Activated naive CD8-positive, alpha-beta T cell treated with anti-CD3 and anti-CD28 coated beads, Interleukin-2, amount 50 U/mL, for 24 hours (primary cell): ENCODE results near the gene E2F2.
A peak's percentile ranks its signal among the peaks of the same experiment; 100 is the strongest.
"Not testable (repeated sequence)": the region's sequence is repeated elsewhere in the genome, so short reads cannot be mapped to it uniquely, and the experiment has no call there.

Experiments used
- ATAC-seq: fragments of 150-1000 bp; cut with Tn5 transposase; one replicate; pipeline ENCODE4 v1.10.0; 2021
- DNase-seq: peaks from one replicate; pipeline ENCODE4 v3.0.0; 2021
- H3K27ac Mint-ChIP-seq: one replicate; pipeline ENCODE4 v1.8.0; 2021; ENCODE audit warnings: mild to moderate bottlenecking, mixed read lengths
- H3K27me3 Mint-ChIP-seq: one replicate; pipeline ENCODE4 v1.8.0; 2021; ENCODE audit warnings: mixed read lengths
- H3K36me3 Mint-ChIP-seq: one replicate; pipeline ENCODE4 v1.8.0; 2021; ENCODE audit warnings: low read depth, mixed read lengths
- H3K4me1 Mint-ChIP-seq: one replicate; pipeline ENCODE4 v1.8.0; 2021; ENCODE audit warnings: mixed read lengths
- H3K4me3 Mint-ChIP-seq: one replicate; pipeline ENCODE4 v1.8.0; 2021; ENCODE audit warnings: mild to moderate bottlenecking, moderate library complexity, mixed read lengths
- H3K9me3 Mint-ChIP-seq: one replicate; pipeline ENCODE4 v1.8.0; 2021; ENCODE audit warnings: mixed read lengths

E2F2 gene

DNA sequence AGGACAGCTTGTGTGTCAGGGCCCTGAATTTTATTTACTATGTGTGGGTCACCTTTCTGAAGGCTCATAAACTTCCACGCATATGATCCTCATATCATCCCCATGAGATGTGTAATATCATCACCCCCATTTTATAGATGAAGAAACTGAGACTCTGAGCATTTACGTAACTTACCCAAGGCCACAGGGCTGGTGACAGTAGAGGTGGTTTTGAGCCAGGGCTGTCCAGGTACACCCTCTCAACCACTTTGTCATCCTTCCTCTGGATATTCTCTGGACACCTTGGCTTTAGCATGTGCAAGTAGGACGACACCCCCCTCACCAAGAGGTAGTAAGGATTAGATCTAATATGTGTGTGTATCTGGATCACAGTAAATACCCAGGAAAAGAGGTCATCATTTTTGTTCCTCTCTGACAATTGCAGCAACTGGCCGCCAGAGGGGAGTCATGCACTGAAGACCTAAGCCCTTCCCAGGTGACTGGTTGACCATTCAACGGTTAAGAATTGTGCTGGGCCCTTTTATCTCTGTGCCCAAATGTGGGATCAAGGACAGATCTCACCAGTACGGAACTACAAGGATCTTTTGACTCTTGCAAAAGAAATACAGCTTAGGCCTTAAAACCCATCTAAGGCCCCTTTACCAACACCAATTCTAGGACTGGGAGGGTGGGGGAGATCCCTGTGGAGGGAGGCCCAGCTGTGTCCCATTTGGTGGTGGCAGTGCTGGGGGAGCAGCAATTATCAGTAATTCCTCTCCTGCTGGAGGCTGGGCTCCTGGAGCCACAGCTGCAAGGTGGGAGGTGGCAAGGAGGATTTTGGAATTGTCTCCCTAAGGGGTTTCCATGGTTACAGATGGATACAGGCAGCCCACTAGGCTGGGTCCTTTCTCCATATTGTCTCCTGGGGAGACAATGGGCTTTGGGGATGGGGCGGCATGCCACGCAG is 13.7 kb upstream of the E2F2 start:
- peak; percentile 79 for DNase-seq
- H3K36me3 Mint-ChIP-seq: no peaks in the 10 kb centered on the region
- H3K4me3 Mint-ChIP-seq: no peak overlapping the region
- H3K27me3 Mint-ChIP-seq: no peaks in the 10 kb centered on the region
- no peak overlapping the region for H3K27ac Mint-ChIP-seq
- H3K4me1 Mint-ChIP-seq: peaks cover 13% of the 10 kb centered on the region
- H3K9me3 Mint-ChIP-seq: no peaks in the 10 kb centered on the region
- peak; percentile 67 for ATAC-seq

DNA sequence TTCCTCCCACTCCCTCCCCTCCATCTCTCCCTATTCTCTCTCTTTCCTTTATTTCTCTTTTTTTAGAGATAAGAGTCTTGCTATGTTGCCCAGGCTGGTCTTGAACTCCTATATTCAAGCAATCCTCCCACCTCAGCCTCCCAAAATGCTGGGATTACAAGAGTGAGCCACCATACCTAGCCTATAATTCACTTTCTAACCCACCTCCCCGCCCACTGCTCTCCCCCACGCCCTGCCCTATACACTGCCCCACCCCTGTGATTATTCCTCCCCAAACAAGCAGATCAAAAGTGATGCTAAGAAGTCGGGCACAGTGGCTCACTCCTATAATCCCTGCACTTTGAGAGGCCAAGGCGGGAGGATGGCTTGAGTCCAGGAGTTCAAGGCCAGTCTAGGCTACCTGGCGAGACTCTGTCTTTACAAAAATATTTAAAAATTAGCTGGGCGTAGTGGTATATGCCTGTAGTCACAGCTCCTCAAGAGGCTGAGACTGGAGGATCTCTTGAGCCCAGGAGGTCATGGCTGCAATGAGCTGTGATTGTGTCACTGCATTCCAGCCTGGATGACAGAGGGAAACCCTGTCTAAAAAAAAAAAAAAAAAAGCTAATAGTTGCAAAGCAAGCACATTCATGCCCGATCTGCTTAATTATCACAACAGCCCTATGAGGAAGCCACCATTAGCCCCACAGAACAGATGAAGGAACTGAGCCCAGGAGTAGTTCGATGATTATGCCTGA is 12.8 kb upstream of the E2F2 start:
- ATAC-seq (no peak), DNase-seq (no peak)
- Mint-ChIP-seq H3K27ac (no peak overlapping the region), H3K27me3 (no peaks in the 10 kb centered on the region), H3K9me3 (no peaks in the 10 kb centered on the region), H3K4me1 (peaks cover 13% of the 10 kb centered on the region), H3K4me3 (no peak overlapping the region), H3K36me3 (no peaks in the 10 kb centered on the region)

DNA sequence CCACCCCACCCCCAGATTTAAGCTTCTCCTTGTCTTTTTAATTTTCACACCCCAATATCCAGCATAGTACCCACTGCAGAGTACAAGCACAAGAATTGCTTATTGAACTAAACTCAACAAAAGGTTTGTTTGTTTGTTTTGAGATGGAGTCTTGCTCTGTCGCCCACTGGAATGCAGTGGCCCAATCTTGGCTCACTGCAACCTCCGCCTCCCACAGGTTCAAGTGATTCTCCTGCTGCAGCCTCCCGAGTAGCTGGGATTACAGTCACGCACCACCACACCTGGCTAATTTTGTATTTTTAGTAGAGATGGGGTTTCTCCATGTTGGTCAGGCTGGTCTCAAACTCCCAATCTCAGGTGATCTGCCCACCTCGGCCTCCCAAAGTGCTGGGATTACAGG is 11.9 kb upstream of the E2F2 start:
- not testable (repeated sequence) for ATAC-seq, H3K27me3 Mint-ChIP-seq, H3K27ac Mint-ChIP-seq, H3K36me3 Mint-ChIP-seq, H3K9me3 Mint-ChIP-seq, DNase-seq, H3K4me3 Mint-ChIP-seq
- H3K4me1 Mint-ChIP-seq: peaks cover 13% of the 10 kb centered on the region

DNA sequence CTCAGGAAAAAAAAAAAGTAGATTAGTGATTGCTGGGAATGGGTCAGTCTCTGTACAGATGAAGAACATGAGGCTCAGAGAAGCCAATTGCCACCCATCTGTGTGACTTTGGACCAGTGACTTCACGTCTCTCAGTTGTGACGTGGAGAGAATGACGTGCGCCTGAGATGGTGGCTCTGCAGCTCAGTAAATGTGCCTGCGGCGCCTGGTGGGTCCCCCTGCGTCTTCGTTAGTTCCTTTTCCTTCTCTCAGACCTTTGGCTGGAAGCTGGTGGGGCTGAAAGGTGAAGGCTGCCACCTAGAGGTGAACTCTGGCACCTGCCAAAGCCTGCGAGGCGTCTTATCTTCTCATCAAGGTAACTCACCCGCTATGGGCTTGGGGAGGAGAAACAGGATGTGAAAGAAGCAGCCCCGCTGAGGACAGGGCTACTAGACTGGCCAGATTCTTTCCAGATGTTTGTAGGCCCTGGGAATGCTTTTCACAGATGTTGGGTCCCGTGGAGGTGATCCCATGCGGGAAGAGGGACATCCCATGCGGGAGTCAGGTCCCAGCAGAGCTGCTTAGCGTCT is 8.7 kb upstream of the E2F2 start:
- peak; percentile 90 for DNase-seq
- peak; percentile 96 for ATAC-seq
- no peaks in the 10 kb centered on the region for H3K36me3 Mint-ChIP-seq
- peaks cover 16% of the 10 kb centered on the region for H3K4me1 Mint-ChIP-seq
- H3K27me3 Mint-ChIP-seq: no peaks in the 10 kb centered on the region
- H3K4me3 Mint-ChIP-seq: peak overlapping the region; percentile 37
- H3K9me3 Mint-ChIP-seq: no peaks in the 10 kb centered on the region
- peak overlapping the region; percentile 72 for H3K27ac Mint-ChIP-seq

DNA sequence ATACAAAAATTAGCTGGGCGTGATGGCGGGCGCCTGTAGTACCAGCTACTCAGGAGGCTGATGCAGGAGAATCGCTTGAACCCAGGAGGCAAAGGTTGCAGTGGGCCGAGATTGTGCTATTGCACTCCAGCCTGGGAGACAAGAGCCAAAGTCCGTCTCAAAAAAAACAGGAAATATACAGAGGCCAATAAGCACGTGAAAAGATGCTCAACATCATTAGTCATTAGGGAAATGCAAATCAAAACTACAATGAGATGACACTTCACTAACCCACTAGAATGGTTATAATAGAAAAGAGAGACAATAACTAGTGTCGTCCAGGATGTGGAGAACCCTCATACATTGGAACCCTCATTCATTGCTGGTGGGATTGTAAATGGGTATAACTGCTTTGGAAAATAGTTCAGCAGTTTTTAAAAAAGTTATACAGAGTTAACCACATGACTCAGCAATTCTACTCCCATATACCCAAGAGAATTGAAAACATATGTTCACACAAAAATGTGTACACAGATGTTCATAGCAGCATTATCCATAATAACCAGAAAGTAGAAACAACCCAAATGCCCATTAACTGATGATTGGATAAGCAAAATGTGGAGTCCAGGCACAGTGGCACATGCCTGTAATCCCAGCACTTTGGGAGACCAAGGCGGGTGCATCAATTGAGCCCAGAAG is 6.4 kb upstream of the E2F2 start:
- no peaks in the 10 kb centered on the region for H3K36me3 Mint-ChIP-seq
- H3K27ac Mint-ChIP-seq: no peak overlapping the region
- no peaks in the 10 kb centered on the region for H3K9me3 Mint-ChIP-seq

DNA sequence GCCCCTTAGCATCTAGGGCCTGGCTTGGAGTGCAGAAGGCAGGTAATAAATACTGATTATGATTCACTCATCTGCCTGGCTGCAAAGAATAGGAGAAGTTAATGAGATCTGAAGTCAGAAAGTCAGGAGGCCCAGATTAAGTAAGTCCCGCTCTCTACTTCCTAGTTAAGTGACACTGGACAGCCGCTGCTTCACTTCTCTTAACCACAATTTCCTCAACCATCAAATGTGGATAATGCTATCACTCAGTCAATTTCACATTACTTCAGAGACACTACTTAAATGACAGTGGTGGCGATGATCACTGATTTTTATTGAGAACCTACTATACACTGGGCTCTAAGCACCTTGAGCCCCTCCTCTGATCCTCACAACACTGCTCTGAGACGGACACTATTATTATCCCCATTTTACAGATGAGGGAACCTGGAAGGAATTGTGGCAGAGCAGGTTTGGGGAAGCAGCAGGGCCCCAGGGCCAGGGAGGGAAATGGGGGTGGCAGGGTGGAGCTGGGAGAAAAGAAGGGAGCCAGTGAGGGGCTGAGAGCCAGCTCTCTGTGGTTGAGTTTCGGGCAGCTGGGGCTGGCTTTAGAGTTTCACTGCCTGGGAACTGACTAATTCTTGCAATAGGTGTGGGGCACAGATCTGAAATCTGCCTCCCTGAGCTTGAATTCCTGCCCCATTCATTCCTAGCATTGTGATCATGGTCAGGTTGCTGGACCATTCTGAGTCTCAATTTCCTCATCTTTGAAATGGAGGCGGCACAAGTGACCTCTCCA is 2.4 kb upstream of the E2F2 start:
- Mint-ChIP-seq H3K27me3 (no peaks in the 10 kb centered on the region), H3K27ac (no peak overlapping the region), H3K4me3 (no peak overlapping the region), H3K36me3 (peaks cover 2% of the 10 kb centered on the region), H3K4me1 (peaks cover 46% of the 10 kb centered on the region), H3K9me3 (no peaks in the 10 kb centered on the region)
- DNase-seq: no peak
- peak; percentile 14 for ATAC-seq

More for the DNA sequence above, 6.4 kb upstream of the E2F2 start:
- ATAC-seq (no peak), DNase-seq (no peak)
- H3K27me3 Mint-ChIP-seq: no peaks in the 10 kb centered on the region
- no peak overlapping the region for H3K4me3 Mint-ChIP-seq
- peaks cover 26% of the 10 kb centered on the region for H3K4me1 Mint-ChIP-seq

DNA sequence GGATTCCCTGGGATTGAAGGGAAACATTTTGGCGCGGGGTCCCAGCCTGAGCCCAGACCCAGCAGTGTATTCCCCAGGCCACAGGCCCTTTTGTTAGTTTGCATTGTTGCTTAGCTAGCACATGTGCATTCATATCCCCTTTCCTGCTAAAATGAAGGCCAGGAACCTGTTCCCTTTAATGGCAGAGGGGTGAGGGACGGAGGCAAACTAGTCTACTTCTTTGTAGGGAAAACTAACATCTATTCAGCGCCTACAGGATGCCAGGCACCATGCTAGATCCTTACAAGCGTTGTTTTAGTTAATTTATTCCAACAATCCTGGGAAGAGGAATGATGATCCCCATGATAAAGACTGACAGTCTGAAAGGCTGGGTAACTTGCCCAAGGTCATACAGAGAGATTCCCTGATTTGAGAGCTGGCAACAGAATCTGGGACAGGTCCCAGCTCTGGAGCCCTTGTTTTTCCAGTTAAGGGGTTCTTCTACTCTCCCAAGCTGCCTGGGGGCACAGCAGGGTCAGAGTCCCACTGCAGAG is 595 bp upstream of the E2F2 start:
- peak overlapping the region; percentile 94 for H3K27ac Mint-ChIP-seq
- no peak for ATAC-seq
- DNase-seq: no peak
- H3K27me3 Mint-ChIP-seq: no peaks in the 10 kb centered on the region
- peaks cover 8% of the 10 kb centered on the region for H3K36me3 Mint-ChIP-seq
- H3K4me3 Mint-ChIP-seq: peak overlapping the region; percentile 88
- no peaks in the 10 kb centered on the region for H3K9me3 Mint-ChIP-seq
- peaks cover 58% of the 10 kb centered on the region for H3K4me1 Mint-ChIP-seq

DNA sequence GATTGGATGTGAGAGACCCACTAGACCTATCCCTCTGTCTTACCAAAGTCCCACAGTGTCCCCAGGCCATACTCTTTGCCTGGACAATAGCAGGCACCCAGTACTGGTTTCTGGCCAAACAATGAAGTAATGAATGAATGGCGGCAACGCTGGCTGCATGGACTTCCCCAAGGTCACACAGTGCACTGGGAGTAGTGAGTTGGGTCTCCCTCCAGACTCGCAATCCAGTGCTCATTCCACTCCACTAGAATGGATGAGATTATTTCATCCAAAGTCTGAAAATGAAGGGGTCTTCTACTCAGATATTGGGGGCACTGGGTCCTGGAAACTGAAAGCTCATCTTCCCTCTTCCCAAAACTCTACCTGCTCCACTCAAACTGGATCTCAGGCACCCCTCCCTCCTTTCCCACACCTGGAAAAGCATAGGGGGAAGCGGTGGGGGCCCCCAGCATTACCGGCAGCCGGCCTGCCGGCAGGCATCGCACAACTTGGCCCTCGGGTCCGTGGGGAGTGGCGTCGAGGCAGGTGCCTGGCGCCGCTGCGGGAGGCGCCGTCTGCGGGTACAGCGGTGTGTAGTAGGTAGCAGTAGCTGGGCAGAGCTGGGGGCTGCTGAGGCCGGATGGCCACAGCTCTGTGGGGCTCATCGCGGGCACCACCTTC is 816 bp downstream of the E2F2 start:
- DNase-seq (peak; percentile 38), ATAC-seq (no peak)
- Mint-ChIP-seq H3K4me1 (peaks cover 72% of the 10 kb centered on the region), H3K4me3 (peak overlapping the region; percentile 86), H3K27me3 (no peaks in the 10 kb centered on the region), H3K27ac (peak overlapping the region; percentile 62), H3K9me3 (no peaks in the 10 kb centered on the region), H3K36me3 (peaks cover 8% of the 10 kb centered on the region)

DNA sequence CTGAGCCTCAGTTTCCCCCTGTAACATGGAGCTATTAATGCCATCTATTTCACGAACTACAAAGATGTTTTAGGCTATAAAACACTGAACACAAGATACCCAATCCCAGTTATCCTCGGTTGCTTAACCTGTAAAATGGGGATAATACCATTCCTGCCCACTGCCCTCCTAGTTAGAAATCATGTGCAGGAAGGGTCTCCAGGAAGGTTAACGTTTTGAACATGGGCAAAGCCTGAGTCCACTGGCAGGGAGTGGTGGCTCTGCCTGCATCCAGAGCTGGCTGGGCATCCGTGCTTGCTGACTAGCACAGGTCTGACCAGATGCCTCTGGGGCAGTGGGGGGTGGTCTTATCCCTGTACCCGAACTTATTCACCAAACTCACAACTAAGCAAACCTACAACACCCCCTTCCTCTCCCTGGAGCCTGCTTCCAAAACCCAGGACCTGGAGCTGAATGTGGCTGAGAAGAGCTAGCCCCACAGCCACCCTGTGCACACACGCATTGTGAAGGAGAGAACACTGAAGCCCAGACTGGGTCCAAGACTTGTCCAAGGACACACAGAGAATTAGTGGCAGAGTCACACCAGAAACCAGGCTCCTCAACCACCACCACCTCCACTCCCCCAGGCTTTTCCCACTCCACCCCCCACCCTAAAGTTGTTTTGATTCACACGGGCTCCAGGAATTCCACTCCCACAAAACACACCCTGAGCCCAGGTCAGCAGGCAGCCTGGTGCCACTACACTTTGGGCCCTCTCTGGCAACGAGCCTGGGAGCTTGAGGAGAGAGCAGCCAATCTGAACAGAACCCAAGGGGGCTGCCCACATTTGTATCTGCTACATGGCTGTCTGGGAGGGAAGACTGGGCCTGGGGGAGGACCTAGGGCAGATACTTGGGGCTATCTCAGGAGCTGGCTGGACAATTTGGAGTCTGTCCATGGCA is 1.6 kb downstream of the E2F2 start:
- DNase-seq (peak; percentile 31), ATAC-seq (no peak)
- H3K27me3 Mint-ChIP-seq: no peaks in the 10 kb centered on the region
- peaks cover 9% of the 10 kb centered on the region for H3K36me3 Mint-ChIP-seq
- no peaks in the 10 kb centered on the region for H3K9me3 Mint-ChIP-seq
- H3K4me3 Mint-ChIP-seq: peak overlapping the region; percentile 86
- peak overlapping the region; percentile 62 for H3K27ac Mint-ChIP-seq
- H3K4me1 Mint-ChIP-seq: peaks cover 80% of the 10 kb centered on the region

DNA sequence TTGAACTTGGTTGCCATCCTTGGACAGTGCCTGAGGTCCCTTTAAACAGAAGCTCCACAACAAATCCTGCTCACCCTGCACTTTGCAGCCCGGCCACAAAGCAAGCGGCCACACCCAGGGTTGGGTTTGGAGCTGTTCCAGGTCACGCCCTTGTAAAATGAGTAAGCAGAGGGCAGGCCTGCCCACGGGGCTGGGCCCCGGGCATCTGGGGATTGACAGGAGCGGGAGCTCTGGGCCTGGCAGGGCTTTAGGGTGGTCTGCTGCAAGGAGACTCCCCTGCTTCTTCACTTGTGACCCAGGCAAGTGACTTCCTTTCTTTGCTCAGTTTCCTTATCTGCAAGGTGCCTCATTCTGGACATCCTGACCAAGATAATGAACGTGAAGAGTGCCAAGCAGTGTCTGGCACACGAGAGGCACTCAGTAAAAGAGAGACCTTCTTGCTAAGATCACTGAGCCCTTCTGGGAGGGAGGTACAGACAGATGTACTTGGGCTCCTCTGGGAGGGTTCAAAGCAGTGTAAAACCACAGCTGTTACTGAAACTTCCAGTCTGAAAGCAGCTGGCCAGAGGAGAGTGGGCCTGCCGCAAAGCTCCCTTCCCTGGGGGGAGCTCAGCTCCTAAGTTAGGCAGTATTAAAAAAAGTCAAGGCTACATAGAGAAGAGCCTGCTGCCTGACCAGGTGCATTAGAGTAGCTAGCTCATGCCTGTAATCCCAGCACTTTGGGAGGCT is 2.6 kb downstream of the E2F2 start:
- peak overlapping the region; percentile 86 for H3K4me3 Mint-ChIP-seq
- peak; percentile 78 for ATAC-seq
- DNase-seq: peak; percentile 88
- no peaks in the 10 kb centered on the region for H3K9me3 Mint-ChIP-seq
- H3K27me3 Mint-ChIP-seq: no peaks in the 10 kb centered on the region
- peaks cover 11% of the 10 kb centered on the region for H3K36me3 Mint-ChIP-seq
- peaks cover 77% of the 10 kb centered on the region for H3K4me1 Mint-ChIP-seq
- peak overlapping the region; percentile 20 for H3K27ac Mint-ChIP-seq

DNA sequence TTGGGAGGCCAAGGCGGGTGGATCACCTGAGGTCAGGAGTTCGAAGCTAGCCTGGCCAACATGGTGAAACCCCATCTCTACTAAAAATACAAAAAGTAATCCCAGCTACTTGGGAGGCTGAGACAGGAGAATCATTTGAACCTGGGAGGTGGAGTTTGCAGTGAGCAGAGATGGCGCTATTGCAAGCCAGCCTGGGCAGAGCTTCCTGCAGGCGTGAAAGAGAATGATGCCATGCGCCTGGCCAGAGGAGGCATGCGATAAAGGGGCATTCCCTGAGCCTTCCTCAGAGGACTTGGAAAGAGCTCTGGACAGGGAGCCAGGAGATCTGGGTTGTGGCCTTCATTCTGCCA is 3.2 kb downstream of the E2F2 start:
- ATAC-seq (no peak), DNase-seq (no peak)
- peaks cover 11% of the 10 kb centered on the region for H3K36me3 Mint-ChIP-seq
- H3K4me3 Mint-ChIP-seq: peak overlapping the region; percentile 86
- H3K27ac Mint-ChIP-seq: no peak overlapping the region
- H3K9me3 Mint-ChIP-seq: no peaks in the 10 kb centered on the region
- H3K4me1 Mint-ChIP-seq: peaks cover 75% of the 10 kb centered on the region
- H3K27me3 Mint-ChIP-seq: no peaks in the 10 kb centered on the region

DNA sequence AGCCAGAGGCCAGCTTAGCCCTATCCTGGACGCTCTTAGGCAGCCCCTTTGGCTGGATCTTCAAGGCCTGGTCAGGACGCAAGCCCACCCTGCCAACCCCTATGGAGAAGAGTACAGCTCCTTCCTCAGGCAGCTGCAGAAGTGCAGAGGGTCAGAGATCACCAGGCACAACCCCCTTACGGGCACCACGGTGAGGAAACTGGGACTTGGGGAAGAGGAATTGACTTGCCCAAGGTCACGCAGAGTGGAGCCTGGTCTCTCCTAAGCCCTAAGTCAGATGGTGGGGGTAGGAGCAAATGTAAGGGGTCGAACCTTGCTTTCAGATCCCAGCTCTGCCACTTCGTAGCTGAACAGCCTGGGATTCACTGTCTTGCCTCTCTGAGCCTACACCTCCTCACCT is 3.7 kb downstream of the E2F2 start:
- Mint-ChIP-seq H3K4me1 (peaks cover 79% of the 10 kb centered on the region), H3K27ac (no peak overlapping the region), H3K9me3 (no peaks in the 10 kb centered on the region), H3K36me3 (peaks cover 13% of the 10 kb centered on the region), H3K4me3 (no peak overlapping the region), H3K27me3 (no peaks in the 10 kb centered on the region)
- ATAC-seq (no peak), DNase-seq (no peak)
